DOHH2 (cell line): ENCODE results near the gene STARD8.

Experiments used
- H3F3A ChIP-seq: fragments of 200-600 bp; sonication (generic), shearing (Covaris generic); 2 replicates; pipeline ENCODE4 v1.6.0; 2016; ENCODE audit warnings: antibody characterized with exemption, mild to moderate bottlenecking; ENCODE audit not compliant: control insufficient read depth, insufficient read depth
- H3K27ac ChIP-seq: fragments of 200-600 bp; sonication (generic); 2 replicates; pipeline ENCODE4 v1.5.1; 2014; ENCODE audit warnings: low read depth, mild to moderate bottlenecking, low read length, moderate library complexity
- H3K27me3 ChIP-seq: fragments of 200-600 bp; sonication (generic); 2 replicates; pipeline ENCODE4 v1.6.1; 2014; ENCODE audit warnings: mild to moderate bottlenecking, low read length, mixed read lengths; ENCODE audit not compliant: control insufficient read depth
- H3K36me3 ChIP-seq: fragments of 200-600 bp; sonication (generic); 2 replicates; pipeline ENCODE4 v1.6.1; 2014; ENCODE audit warnings: mild to moderate bottlenecking, low read length, moderate library complexity, mixed read lengths; ENCODE audit not compliant: control insufficient read depth
- H3K4me1 ChIP-seq: fragments of 200-600 bp; sonication (generic); 2 replicates; pipeline ENCODE4 v1.6.1; 2014; ENCODE audit warnings: mild to moderate bottlenecking, low read length, mixed read lengths; ENCODE audit not compliant: control insufficient read depth
- H3K4me2 ChIP-seq: fragments of 200-600 bp; sonication (generic); 2 replicates; pipeline ENCODE4 v1.6.0; 2014; ENCODE audit warnings: mild to moderate bottlenecking, low read length, moderate library complexity
- H3K4me3 ChIP-seq: fragments of 200-600 bp; sonication (generic); 2 replicates; pipeline ENCODE4 v1.5.1; 2014; ENCODE audit warnings: mild to moderate bottlenecking, low read length, mixed read lengths
- H3K79me2 ChIP-seq: fragments of 200-600 bp; sonication (generic); 2 replicates; pipeline ENCODE4 v1.6.1; 2014; ENCODE audit warnings: mild to moderate bottlenecking, low read length, mixed read lengths; ENCODE audit not compliant: control insufficient read depth
- H3K9me2 ChIP-seq: fragments of 200-600 bp; sonication (generic); replicated peaks from 2 replicates; pipeline ENCODE4 v1.6.1; 2014; ENCODE audit warnings: mild to moderate bottlenecking, low read length, mixed read lengths; ENCODE audit not compliant: control insufficient read depth
- H3K9me3 ChIP-seq: fragments of 200-600 bp; sonication (generic); 2 replicates; pipeline ENCODE4 v1.6.1; 2014; ENCODE audit warnings: antibody characterized with exemption, low read length, mixed read lengths; ENCODE audit not compliant: control insufficient read depth, insufficient read depth
- H4K20me1 ChIP-seq: fragments of 200-600 bp; sonication (generic); 2 replicates; pipeline ENCODE4 v1.6.0; 2014; ENCODE audit warnings: low read depth, mild to moderate bottlenecking, antibody characterized with exemption, low read length, moderate library complexity; ENCODE audit not compliant: control insufficient read depth, insufficient read depth
- EZH2phosphoT487 ChIP-seq: fragments of 200-600 bp; sonication (generic); IDR thresholded peaks from 2 replicates; pipeline ENCODE4 v1.6.1; 2017; ENCODE audit warnings: borderline replicate concordance, mild to moderate bottlenecking, antibody characterized with exemption, low read length, moderate library complexity, mixed read lengths
- TF ChIP-seq, protein P1 (sequence below): fragments of 200-600 bp; sonication (generic); IDR thresholded peaks from one replicate; pipeline ENCODE4 v1.5.1; 2014; ENCODE audit warnings: antibody characterized with exemption, mild to moderate bottlenecking, low read depth, low read length; ENCODE audit not compliant: poor library complexity, severe bottlenecking

Gene STARD8

DNA sequence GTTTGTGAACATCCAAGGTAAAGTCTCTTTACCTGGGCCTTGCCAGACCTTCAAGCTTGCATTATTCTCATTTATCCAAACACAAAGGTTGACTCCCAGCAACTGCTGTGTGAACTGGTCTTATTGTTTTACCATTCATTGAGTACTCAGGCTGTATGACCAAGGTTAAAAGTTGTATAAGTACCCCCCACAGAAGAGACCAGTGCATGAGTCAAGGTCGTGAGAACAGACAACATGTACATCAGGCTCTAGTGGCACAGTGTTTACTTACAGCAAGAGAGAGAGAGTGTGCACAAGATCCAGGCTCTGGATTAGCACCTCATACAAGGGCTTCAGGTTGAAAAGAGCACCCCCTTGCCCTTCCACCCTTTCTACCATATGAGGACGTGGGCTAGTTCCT lies 103.9 kb downstream of the STARD8 start:
- H3K4me3 ChIP-seq = no peak overlapping the region
- H3F3A ChIP-seq = no peaks in the 10 kb centered on the region
- no peaks in the 10 kb centered on the region for H3K79me2 ChIP-seq
- no peaks in the 10 kb centered on the region for H3K27me3 ChIP-seq
- H3K36me3 ChIP-seq = no peaks in the 10 kb centered on the region
- TF ChIP-seq, protein P1, sequence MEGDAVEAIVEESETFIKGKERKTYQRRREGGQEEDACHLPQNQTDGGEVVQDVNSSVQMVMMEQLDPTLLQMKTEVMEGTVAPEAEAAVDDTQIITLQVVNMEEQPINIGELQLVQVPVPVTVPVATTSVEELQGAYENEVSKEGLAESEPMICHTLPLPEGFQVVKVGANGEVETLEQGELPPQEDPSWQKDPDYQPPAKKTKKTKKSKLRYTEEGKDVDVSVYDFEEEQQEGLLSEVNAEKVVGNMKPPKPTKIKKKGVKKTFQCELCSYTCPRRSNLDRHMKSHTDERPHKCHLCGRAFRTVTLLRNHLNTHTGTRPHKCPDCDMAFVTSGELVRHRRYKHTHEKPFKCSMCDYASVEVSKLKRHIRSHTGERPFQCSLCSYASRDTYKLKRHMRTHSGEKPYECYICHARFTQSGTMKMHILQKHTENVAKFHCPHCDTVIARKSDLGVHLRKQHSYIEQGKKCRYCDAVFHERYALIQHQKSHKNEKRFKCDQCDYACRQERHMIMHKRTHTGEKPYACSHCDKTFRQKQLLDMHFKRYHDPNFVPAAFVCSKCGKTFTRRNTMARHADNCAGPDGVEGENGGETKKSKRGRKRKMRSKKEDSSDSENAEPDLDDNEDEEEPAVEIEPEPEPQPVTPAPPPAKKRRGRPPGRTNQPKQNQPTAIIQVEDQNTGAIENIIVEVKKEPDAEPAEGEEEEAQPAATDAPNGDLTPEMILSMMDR = no peak
- TF ChIP-seq EZH2phosphoT487 = no peak
- H3K9me3 ChIP-seq = no peaks in the 10 kb centered on the region
- H3K27ac ChIP-seq = no peak overlapping the region
- no peak overlapping the region for H3K4me2 ChIP-seq
- no peaks in the 10 kb centered on the region for H3K4me1 ChIP-seq
- no peaks in the 10 kb centered on the region for H4K20me1 ChIP-seq
- H3K9me2 ChIP-seq = no peaks in the 10 kb centered on the region

DNA sequence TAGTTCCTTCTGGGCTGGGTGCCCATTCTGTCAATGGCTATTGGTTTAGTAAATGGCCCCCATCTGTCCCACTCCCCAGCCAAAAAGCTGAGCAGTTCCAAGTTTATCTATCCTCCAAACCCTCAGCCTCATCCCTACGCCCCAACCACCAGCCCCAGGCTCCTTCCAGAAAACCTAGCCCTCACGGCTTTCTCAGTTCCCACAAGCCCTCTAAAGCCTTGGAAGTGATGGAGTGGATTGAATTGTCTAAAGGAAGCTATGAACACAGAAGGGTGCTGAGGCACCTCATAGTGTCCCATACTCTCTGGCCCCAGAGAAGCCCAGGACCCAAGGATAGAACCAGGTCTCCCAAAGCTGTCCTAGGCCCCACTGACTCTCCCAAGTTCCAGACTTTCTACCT lies 105.8 kb downstream of the STARD8 start:
- Histone ChIP-seq H3F3A (no peaks in the 10 kb centered on the region), H3K27me3 (no peaks in the 10 kb centered on the region), H3K4me2 (no peak overlapping the region)

DNA sequence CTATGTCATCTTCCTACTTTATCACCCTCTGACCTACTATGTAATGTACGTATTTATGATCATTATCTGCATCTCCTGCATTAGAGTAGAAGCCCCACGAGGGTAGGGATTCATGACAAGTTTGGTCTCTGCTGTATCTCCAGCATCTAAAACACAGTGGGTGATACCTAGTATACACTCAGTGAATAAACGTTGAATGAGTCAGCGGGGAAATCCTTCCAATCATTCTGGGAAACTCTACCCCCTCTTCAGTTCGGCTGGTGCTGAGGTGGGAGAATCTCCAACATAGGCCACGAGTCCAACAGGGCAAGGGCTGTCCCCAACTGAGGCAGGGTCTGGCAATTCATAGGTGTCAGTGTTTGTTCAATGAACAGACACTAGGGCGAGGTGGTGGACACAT lies 106.9 kb downstream of the STARD8 start:
- Histone ChIP-seq H3K9me3 (no peaks in the 10 kb centered on the region), H3K27me3 (no peaks in the 10 kb centered on the region)

More for the DNA sequence above, 105.8 kb downstream of the STARD8 start:
- Histone ChIP-seq H3K79me2 (no peaks in the 10 kb centered on the region), H3K36me3 (no peaks in the 10 kb centered on the region), H3K4me1 (no peaks in the 10 kb centered on the region), H3K4me3 (no peak overlapping the region), H3K27ac (no peak overlapping the region), H3K9me3 (no peaks in the 10 kb centered on the region), H4K20me1 (no peaks in the 10 kb centered on the region), H3K9me2 (no peaks in the 10 kb centered on the region)
- TF ChIP-seq EZH2phosphoT487 = no peak
- TF ChIP-seq, protein P1 = no peak

More for the DNA sequence above, 106.9 kb downstream of the STARD8 start:
- Histone ChIP-seq H4K20me1 (no peaks in the 10 kb centered on the region), H3K36me3 (no peaks in the 10 kb centered on the region), H3K4me3 (no peak overlapping the region), H3K9me2 (no peaks in the 10 kb centered on the region), H3K27ac (no peak overlapping the region), H3K4me2 (no peak overlapping the region), H3F3A (no peaks in the 10 kb centered on the region), H3K4me1 (no peaks in the 10 kb centered on the region), H3K79me2 (no peaks in the 10 kb centered on the region)
- TF ChIP-seq, protein P1 = no peak
- no peak for TF ChIP-seq EZH2phosphoT487
